Subcutaneous preadipocyte (primary cell): ENCODE results near the gene OTULIN. TPM values are rescaled to one million over a fixed set of nuclear protein-coding genes. Genes with fewer than 3 reads are reported as not detected.

ENCODE experiments used
- total RNA-seq: library from RNA; depleted of rRNA; stranded (reverse); fragments of >200 nt; gene quantifications from 2 replicates; pipeline ENCODE4 v1.2.3, GENCODE V29; 2012

OTULIN gene
- total RNA-seq, result 18.0 and 22.9 TPM in 2 replicates

DNA sequence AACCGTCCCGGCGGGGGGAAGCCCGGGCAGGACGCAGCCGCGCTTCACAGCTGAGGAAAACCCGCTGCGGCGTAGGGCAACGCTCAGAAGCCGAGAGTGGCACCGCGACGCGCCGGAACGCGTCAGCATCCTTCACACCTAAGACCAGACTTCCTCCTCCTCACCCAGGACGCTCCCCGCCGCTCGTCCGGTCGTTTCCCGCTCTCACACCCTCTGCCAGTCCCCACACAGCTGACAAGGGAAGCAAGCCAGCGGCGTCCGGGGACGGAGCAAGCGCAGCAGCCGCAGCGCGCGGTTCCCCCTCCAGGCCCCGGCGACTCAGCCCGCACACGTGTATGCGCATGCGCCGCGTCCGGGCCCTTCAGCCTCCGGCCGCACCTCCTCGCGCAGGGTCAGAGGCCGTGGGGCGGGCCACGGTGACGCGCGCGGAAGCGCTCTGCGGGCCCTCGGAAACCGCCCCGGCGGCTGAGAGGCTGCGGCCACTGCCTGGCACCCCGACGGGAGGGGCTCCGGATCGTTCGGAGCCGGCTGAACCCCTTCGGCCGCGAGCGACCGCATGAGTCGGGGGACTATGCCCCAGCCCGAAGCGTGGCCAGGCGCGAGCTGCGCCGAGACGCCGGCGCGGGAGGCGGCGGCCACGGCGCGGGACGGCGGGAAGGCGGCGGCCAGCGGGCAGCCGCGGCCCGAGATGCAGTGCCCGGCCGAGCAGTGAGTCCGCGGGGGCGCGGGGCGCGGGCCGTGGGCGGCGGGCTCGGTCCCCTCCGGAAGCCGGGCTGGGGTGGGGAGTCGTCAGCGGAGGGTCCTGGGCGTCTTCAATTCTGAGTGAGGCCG lies at the start of gene OTULIN:
TSS of gene OTULIN (plus strand) at position 449 of the 831 bp plus-strand sequence. CDS start at position 557, 108 bp downstream.

Other genes with a start within 250 kb of the OTULIN start
- gene OTULINL, start 82.9 kb upstream of the OTULIN start, total RNA-seq, result 0.37 and 0.39 TPM in 2 replicates
- 42.6 and 67.8 TPM in 2 replicates for gene ANKH, start 207.1 kb downstream of the OTULIN start, total RNA-seq